Iris pigment epithelial cell (primary cell): Measurements from ENCODE around the gene SLC19A1.
A peak's percentile ranks its signal among the peaks of the same experiment; 100 is the strongest.

Source experiments
- DNase-seq: peaks from one replicate; pipeline ENCODE4 v3.0.0-alpha.2; 2011; ENCODE audit warnings: low read depth

The SLC19A1 gene

GRCh38 chr21:45466330-45467220 lies 75.7 kb downstream of the SLC19A1 start:
- DNase-seq: no peak

- DNase-seq: no peak
Observed at GRCh38 chr21:45465611-45466329, 76.5 kb downstream of the SLC19A1 start.

- DNase-seq: no peak
Observed at GRCh38 chr21:45465105-45465504, 77.1 kb downstream of the SLC19A1 start.

- DNase-seq: no peak
Observed at GRCh38 chr21:45464309-45464708, 77.9 kb downstream of the SLC19A1 start.

GRCh38 chr21:45463871-45464270 lies 78.4 kb downstream of the SLC19A1 start:
- DNase-seq: no peak

GRCh38 chr21:45461806-45462341 lies 80.4 kb downstream of the SLC19A1 start:
- DNase-seq: no peak

GRCh38 chr21:45461369-45461750 lies 80.9 kb downstream of the SLC19A1 start:
- no peak for DNase-seq

GRCh38 chr21:45460611-45461368 lies 81.5 kb downstream of the SLC19A1 start:
- DNase-seq: peak; percentile 93

GRCh38 chr21:45460011-45460565 lies 82.2 kb downstream of the SLC19A1 start:
- DNase-seq: no peak

- no peak for DNase-seq
Observed at GRCh38 chr21:45459171-45460010, 82.8 kb downstream of the SLC19A1 start.

GRCh38 chr21:45458281-45459170 lies 83.7 kb downstream of the SLC19A1 start:
- DNase-seq: no peak

GRCh38 chr21:45457832-45458172 lies 84.4 kb downstream of the SLC19A1 start:
- DNase-seq: no peak

GRCh38 chr21:45457161-45457831 lies 84.9 kb downstream of the SLC19A1 start:
- DNase-seq: no peak

GRCh38 chr21:45456584-45457160 lies 85.6 kb downstream of the SLC19A1 start:
- DNase-seq: no peak

GRCh38 chr21:45455674-45456583 lies 86.3 kb downstream of the SLC19A1 start:
- DNase-seq: no peak

GRCh38 chr21:45454926-45455673 lies 87.1 kb downstream of the SLC19A1 start:
- DNase-seq: peak; percentile 35
